GM06990 (cell line): ENCODE measurements around the gene NTM.

Experiments
- DNase-seq: peaks from one replicate; pipeline ENCODE4 v3.0.0-alpha.2; 2011; ENCODE audit not compliant: insufficient read length; ENCODE audit errors: extremely low read depth
- H3K27me3 ChIP-seq: replicated peaks from 2 replicates; pipeline ENCODE4 v1.6.0; 2011; ENCODE audit warnings: low read length; ENCODE audit not compliant: control insufficient read depth, insufficient read depth
- H3K36me3 ChIP-seq: 2 replicates; pipeline ENCODE4 v1.5.1; 2011; ENCODE audit warnings: low read length; ENCODE audit not compliant: control insufficient read depth, insufficient read depth
- H3K4me3 ChIP-seq: replicated peaks from 2 replicates; pipeline ENCODE4 v1.5.1; 2011; ENCODE audit warnings: low read depth, mild to moderate bottlenecking, control low read depth, low read length
- CTCF ChIP-seq: IDR thresholded peaks from 2 replicates; pipeline ENCODE4 v1.5.1; 2011; ENCODE audit warnings: low read length, control low read depth, mild to moderate bottlenecking, inconsistent platforms; ENCODE audit not compliant: insufficient read depth, poor library complexity, severe bottlenecking

Gene NTM

DNA sequence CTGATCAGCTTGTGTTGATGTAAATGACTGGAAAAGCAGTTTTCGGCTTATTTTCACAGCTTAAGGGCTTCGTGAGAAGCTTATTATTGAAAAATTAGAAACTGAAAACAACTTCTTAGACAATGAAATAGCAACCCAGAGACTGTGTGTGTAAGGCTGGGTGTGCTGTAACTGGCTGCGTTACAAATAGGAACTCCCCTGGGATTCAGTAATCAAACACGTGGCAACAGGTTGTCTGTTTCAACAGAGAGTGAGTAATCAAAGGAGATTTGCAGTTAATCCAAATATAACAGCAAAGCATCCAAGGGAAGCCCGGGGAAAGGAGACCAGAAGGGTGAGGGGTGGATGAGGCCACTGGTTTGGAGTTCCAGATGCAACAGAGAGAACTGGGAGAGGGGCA, 19.2 kb downstream of the NTM start:
- H3K27me3 ChIP-seq: no peaks in the 10 kb centered on the region; the same call in none of the 2 replicates
- no peak for DNase-seq
- H3K36me3 ChIP-seq: no peaks in the 10 kb centered on the region
- H3K4me3 ChIP-seq: no peak overlapping the region
- TF ChIP-seq CTCF: no peak

- no peak for TF ChIP-seq CTCF
- no peaks in the 10 kb centered on the region; the same call in none of the 2 replicates for H3K27me3 ChIP-seq
- H3K4me3 ChIP-seq: no peak overlapping the region
- H3K36me3 ChIP-seq: no peaks in the 10 kb centered on the region
- DNase-seq: no peak
These were observed 20.8 kb downstream of the NTM start for GRCh38 chr11:131391176-131391575.

DNA sequence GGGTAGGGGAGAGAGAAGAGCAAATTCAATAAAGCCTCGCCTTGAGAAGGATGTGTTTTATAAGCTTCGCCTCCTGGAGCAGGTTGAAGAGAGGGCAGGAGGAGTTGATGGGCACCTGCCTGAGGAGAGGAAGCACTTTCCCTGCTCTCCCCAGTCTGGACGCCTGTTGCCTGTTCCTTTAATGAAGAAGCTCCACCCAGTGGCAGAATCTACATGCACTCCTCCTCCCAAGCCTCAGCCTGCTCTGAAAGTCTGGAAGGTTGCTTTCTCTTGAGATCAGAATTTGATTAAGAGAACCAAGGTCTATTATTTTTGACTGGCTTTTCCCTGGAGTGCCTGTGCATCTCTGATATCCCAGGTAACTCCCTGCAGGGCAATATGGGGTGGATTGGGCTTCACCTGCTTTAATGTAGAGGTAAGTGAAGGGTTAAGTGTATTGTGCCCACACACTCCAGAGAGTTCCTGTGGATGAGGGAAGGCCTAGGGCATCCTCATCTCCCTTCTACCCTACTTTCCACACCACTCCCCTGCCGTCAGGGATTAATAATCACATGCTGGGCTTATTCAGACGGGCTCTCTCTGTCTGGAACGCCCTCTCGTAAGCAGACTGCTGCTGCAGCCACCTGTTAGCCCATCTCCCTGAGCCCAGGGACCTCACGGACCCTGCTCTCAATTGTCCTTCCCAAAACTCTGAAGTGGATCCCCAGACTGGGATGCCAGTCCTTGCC, 22.3 kb downstream of the NTM start:
- no peak for DNase-seq

GRCh38 chr11:131393691-131394090, 23.3 kb downstream of the NTM start:
- no peak for TF ChIP-seq CTCF
- Histone ChIP-seq H3K27me3 (no peaks in the 10 kb centered on the region; the same call in none of the 2 replicates), H3K4me3 (no peak overlapping the region), H3K36me3 (no peaks in the 10 kb centered on the region)
- DNase-seq: no peak

More for the DNA sequence above, 22.3 kb downstream of the NTM start:
- Histone ChIP-seq H3K36me3 (no peaks in the 10 kb centered on the region), H3K27me3 (no peaks in the 10 kb centered on the region; the same call in none of the 2 replicates), H3K4me3 (no peak overlapping the region)
- peak; percentile 5 for TF ChIP-seq CTCF

DNA sequence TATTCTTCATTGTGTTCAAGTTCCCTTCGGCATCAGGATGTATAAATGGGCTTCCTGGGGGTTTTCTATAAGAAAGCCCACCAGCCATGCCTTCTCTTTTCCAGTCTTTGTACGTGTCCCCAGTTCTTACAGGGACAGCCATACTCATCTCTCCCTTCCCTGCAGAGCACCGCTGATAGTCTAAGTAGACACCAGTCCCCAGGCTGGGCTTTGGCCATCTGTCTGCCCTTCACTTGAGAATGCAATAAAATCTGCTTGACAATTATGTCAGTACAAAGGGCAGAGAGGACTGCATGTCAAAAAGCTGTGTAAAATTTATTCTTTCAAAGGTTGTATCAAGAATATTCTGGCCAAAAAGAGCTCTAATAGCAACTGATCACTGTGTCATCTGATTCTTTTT, 27.3 kb downstream of the NTM start:
- H3K27me3 ChIP-seq: no peaks in the 10 kb centered on the region
- no peak overlapping the region for H3K4me3 ChIP-seq
- no peak for DNase-seq
- TF ChIP-seq CTCF: no peak
- H3K36me3 ChIP-seq: no peaks in the 10 kb centered on the region
